Measurements from ENCODE around the gene ULBP3. TPM values are rescaled to one million over a fixed set of nuclear protein-coding genes. Genes with fewer than 3 reads are reported as not detected.

The ULBP3 gene
- total and polyA plus RNA-seq, 9 of the 15 experiments (the other 6 are each of a cell fraction or from before 2014, with no cell fraction given): 0.25 to 0.33 TPM; not detected in 7

- H3K9me1 ChIP-seq (ENCODE audit: control insufficient read depth, insufficient read depth, low read length): no peaks in the 10 kb centered on the region
- no peak overlapping the region for H3K4me3 ChIP-seq
- no peaks in the 10 kb centered on the region for H4K20me1 ChIP-seq (replicated peaks; ENCODE audit: control insufficient read depth, insufficient read depth, low read length)
- intact Hi-C loops (cut with micrococcal nuclease) (loop anchor here (5.0 kb wide), 1 partner anchor 136 kb away; no protein-coding TSS in a partner anchor), in situ Hi-C loops (cut with MboI) (loop anchor here (25.0 kb wide), 1 partner anchor 744 kb away; no protein-coding TSS in a partner anchor)
- H2AFZ ChIP-seq (ENCODE audit: low read depth, low read length): no peak overlapping the region
- no peaks in the 10 kb centered on the region for H3K36me3 ChIP-seq (ENCODE audit: control insufficient read depth, insufficient read depth, low read length)
- H3K9me3 ChIP-seq (replicated peaks; ENCODE audit: control insufficient read depth, insufficient read depth, low read depth, low read length): no peaks in the 10 kb centered on the region
- no peak overlapping the region for H3K4me2 ChIP-seq (ENCODE audit: insufficient read depth, low read length)
- H3K27ac ChIP-seq (ENCODE audit: extremely low read depth, low read depth, low read length): no peak overlapping the region
- no TSS peak for BruUV-seq (replicated peaks)
- peaks cover 5 to 24% of the 10 kb centered on the region in 2 experiments; a peak in 3 of 5 replicates for H3K4me1 ChIP-seq (replicated peaks in 1 of 2; ENCODE audit: control insufficient read depth in 2 of 2, insufficient read depth in 2 of 2, low read length in 2 of 2)
- DNase-seq (ENCODE audit: extremely low read depth in 1 of 4, low spot score in 3 of 4) (no peak), ATAC-seq (no peak), FAIRE-seq (no peak)
- TF ChIP-seq NR4A1 (CRISPR knock-in tag; IDR thresholded peaks at IDR 0.05) (no peak), NR4A1 (tag; IDR thresholded peaks at IDR 0.05) (no peak), CBFA2T2 (conservative IDR thresholded peaks at IDR 0.05) (no peak), RBM39 (optimal IDR thresholded peaks at IDR 0.05; ENCODE audit: low read depth, low read length) (no peak), HMG20A (CRISPR knock-in tag; conservative IDR thresholded peaks at IDR 0.05) (no peak), JUNB (CRISPR knock-in tag; conservative IDR thresholded peaks at IDR 0.05) (no peak), MAZ (CRISPR knock-in tag; conservative IDR thresholded peaks at IDR 0.05 in 1 of 2, IDR thresholded peaks at IDR 0.05 in 1 of 2) (no peak)
- TF ChIP-seq, protein P1, sequence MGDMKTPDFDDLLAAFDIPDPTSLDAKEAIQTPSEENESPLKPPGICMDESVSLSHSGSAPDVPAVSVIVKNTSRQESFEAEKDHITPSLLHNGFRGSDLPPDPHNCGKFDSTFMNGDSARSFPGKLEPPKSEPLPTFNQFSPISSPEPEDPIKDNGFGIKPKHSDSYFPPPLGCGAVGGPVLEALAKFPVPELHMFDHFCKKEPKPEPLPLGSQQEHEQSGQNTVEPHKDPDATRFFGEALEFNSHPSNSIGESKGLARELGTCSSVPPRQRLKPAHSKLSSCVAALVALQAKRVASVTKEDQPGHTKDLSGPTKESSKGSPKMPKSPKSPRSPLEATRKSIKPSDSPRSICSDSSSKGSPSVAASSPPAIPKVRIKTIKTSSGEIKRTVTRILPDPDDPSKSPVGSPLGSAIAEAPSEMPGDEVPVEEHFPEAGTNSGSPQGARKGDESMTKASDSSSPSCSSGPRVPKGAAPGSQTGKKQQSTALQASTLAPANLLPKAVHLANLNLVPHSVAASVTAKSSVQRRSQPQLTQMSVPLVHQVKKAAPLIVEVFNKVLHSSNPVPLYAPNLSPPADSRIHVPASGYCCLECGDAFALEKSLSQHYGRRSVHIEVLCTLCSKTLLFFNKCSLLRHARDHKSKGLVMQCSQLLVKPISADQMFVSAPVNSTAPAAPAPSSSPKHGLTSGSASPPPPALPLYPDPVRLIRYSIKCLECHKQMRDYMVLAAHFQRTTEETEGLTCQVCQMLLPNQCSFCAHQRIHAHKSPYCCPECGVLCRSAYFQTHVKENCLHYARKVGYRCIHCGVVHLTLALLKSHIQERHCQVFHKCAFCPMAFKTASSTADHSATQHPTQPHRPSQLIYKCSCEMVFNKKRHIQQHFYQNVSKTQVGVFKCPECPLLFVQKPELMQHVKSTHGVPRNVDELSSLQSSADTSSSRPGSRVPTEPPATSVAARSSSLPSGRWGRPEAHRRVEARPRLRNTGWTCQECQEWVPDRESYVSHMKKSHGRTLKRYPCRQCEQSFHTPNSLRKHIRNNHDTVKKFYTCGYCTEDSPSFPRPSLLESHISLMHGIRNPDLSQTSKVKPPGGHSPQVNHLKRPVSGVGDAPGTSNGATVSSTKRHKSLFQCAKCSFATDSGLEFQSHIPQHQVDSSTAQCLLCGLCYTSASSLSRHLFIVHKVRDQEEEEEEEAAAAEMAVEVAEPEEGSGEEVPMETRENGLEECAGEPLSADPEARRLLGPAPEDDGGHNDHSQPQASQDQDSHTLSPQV (IDR thresholded peaks at IDR 0.05): no peak
- TF ChIP-seq, protein P2, sequence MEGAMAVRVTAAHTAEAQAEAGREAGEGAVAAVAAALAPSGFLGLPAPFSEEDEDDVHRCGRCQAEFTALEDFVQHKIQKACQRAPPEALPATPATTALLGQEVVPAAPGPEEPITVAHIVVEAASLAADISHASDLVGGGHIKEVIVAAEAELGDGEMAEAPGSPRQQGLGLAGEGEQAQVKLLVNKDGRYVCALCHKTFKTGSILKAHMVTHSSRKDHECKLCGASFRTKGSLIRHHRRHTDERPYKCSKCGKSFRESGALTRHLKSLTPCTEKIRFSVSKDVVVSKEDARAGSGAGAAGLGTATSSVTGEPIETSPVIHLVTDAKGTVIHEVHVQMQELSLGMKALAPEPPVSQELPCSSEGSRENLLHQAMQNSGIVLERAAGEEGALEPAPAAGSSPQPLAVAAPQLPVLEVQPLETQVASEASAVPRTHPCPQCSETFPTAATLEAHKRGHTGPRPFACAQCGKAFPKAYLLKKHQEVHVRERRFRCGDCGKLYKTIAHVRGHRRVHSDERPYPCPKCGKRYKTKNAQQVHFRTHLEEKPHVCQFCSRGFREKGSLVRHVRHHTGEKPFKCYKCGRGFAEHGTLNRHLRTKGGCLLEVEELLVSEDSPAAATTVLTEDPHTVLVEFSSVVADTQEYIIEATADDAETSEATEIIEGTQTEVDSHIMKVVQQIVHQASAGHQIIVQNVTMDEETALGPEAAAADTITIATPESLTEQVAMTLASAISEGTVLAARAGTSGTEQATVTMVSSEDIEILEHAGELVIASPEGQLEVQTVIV (CRISPR knock-in tag; IDR thresholded peaks at IDR 0.05; ENCODE audit: borderline replicate concordance): no peak
- TF ChIP-seq, protein P3, sequence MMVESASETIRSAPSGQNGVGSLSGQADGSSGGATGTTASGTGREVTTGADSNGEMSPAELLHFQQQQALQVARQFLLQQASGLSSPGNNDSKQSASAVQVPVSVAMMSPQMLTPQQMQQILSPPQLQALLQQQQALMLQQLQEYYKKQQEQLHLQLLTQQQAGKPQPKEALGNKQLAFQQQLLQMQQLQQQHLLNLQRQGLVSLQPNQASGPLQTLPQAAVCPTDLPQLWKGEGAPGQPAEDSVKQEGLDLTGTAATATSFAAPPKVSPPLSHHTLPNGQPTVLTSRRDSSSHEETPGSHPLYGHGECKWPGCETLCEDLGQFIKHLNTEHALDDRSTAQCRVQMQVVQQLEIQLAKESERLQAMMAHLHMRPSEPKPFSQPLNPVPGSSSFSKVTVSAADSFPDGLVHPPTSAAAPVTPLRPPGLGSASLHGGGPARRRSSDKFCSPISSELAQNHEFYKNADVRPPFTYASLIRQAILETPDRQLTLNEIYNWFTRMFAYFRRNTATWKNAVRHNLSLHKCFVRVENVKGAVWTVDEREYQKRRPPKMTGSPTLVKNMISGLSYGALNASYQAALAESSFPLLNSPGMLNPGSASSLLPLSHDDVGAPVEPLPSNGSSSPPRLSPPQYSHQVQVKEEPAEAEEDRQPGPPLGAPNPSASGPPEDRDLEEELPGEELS (CRISPR knock-in tag; IDR thresholded peaks at IDR 0.05; ENCODE audit: borderline replicate concordance): no peak
- H3K27me3 ChIP-seq (ENCODE audit: control insufficient read depth in 2 of 2, insufficient read depth in 2 of 2, low read length in 2 of 2): peaks cover 17 to 60% of the 10 kb centered on the region in 2 experiments
- POLR2A ChIA-PET: interaction anchor here (0.6 to 1.0 kb wide), 2 partner anchors 61 to 548 kb away, joined by 3 read pairs; no protein-coding TSS in a partner anchor
- WGBS (ENCODE audit: insufficient coverage, low coverage, missing lambda C conversion rate): 2% methylated on average over 4 of the region's 4 CpGs
- no peak overlapping the region for H3K9ac ChIP-seq (ENCODE audit: insufficient read depth in 1 of 2, low read depth in 2 of 2, low read length in 2 of 2)
- no peaks in the 10 kb centered on the region for H3K79me2 ChIP-seq (ENCODE audit: control insufficient read depth, insufficient read depth, low read length)
- CTCF ChIA-PET (ENCODE audit: low intra/inter-chr PET ratio): no interaction called here
Observed at GRCh38 chr6:150068151-150068550, 770 bp downstream of the ULBP3 start.
